ENCODE measurements around the gene BTBD16.

BTBD16 gene

DNA sequence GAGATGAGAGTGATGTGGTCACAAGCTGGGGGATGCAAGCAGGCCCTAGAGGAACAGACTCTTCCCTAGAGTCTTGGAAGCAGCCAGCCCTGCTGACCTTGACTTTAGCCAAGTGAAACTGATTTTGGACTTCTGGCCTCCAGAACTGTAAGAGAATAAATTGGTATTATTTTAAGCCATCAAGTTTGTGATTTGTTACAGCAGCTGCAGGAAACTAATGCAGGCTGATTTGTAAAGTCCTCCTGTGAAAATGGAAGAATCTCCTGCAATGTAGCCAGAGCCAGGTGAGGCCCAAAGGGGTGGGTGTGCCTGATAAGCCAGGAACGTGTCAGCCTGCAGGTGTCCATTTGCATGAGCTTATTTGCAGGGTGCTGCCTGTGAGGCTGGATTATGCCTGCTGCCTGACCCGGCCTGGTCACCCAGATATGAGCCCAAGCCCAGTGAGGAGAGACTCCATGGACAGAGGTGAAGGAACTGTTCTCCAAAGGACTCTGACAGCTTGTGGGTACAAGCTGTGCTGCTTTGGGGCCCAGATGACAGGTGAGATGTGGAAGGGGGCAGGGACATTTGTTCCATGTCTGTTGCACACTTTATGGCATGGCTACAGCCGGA, 78.8 kb downstream of the BTBD16 start:
- Histone ChIP-seq H3K27me3 (replicated peaks; ENCODE audit: control insufficient read depth, insufficient read depth, low read length) (no peaks in the 10 kb centered on the region; the same call in none of the 2 replicates), H3K4me3 (replicated peaks; ENCODE audit: low read depth, low read length) (no peak overlapping the region), H3K36me3 (ENCODE audit: control insufficient read depth, insufficient read depth, low read length) (no peaks in the 10 kb centered on the region)
- TF ChIP-seq, protein P1, sequence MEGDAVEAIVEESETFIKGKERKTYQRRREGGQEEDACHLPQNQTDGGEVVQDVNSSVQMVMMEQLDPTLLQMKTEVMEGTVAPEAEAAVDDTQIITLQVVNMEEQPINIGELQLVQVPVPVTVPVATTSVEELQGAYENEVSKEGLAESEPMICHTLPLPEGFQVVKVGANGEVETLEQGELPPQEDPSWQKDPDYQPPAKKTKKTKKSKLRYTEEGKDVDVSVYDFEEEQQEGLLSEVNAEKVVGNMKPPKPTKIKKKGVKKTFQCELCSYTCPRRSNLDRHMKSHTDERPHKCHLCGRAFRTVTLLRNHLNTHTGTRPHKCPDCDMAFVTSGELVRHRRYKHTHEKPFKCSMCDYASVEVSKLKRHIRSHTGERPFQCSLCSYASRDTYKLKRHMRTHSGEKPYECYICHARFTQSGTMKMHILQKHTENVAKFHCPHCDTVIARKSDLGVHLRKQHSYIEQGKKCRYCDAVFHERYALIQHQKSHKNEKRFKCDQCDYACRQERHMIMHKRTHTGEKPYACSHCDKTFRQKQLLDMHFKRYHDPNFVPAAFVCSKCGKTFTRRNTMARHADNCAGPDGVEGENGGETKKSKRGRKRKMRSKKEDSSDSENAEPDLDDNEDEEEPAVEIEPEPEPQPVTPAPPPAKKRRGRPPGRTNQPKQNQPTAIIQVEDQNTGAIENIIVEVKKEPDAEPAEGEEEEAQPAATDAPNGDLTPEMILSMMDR (IDR thresholded peaks at IDR 0.05; ENCODE audit: insufficient read depth, low read length, poor library complexity, severe bottlenecking) = no peak
- DNase-seq (ENCODE audit: extremely low read depth, insufficient read length) = no peak

DNA sequence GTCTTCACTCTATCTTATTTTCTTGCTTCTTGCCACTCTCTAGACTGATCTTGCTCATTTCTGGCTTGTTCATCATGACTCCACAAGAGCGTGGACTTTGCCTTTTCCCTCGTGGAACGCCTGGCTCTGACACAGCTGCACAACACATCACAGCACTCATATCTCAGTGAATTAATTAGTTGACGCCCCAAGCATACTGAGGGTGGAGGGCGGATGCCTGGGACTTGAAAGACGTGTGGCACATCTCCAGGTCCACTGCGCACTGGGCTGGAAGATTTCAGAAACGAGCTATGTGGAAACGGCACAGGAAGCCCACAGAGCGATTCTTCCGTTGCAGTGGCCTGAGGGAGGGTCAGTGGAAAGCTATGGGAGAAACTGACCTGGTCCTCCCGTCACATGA, 79.8 kb downstream of the BTBD16 start:
- TF ChIP-seq, protein P1 (IDR thresholded peaks at IDR 0.05; ENCODE audit: insufficient read depth, low read length, poor library complexity, severe bottlenecking) = no peak
- DNase-seq (ENCODE audit: extremely low read depth, insufficient read length) = no peak
- H3K36me3 ChIP-seq (ENCODE audit: control insufficient read depth, insufficient read depth, low read length) = no peaks in the 10 kb centered on the region
- no peaks in the 10 kb centered on the region; the same call in none of the 2 replicates for H3K27me3 ChIP-seq (replicated peaks; ENCODE audit: control insufficient read depth, insufficient read depth, low read length)
- no peak overlapping the region for H3K4me3 ChIP-seq (replicated peaks; ENCODE audit: low read depth, low read length)

DNA sequence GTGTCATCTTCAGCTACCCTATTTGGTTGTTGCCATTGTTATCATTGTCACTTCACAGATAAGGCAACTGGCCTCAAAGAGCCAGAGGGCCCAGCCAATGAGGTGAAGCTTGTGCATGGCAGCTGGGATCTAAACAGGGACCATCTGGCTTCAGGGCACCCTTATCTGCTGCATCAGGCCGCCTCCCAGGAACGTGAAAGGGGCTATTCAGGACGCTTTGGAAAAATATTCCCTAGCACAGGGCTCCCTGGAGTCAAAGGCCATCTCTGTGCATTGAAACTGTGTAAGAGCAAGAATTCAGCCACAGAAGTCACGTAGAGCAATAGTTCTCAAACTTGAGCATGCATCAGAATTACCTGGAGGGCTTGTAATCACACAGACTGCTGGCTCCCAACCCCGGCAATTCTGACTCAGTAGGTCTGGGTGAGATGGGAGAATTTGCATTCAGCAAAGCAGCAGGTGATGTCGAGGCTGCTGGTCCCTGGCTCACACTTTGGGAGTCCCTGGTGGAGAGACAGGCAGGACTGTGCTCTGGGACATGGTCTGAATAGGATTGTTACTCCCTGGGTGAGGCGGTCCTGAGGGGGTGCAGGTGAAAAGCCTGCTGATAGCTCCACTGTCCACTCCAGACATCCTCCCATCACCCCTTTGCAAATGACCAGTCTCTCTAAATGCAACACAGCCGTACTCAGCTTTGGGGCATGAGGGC, 81.9 kb downstream of the BTBD16 start:
- Histone ChIP-seq H3K36me3 (ENCODE audit: control insufficient read depth, insufficient read depth, low read length) (no peaks in the 10 kb centered on the region), H3K27me3 (replicated peaks; ENCODE audit: control insufficient read depth, insufficient read depth, low read length) (no peaks in the 10 kb centered on the region; the same call in none of the 2 replicates), H3K4me3 (replicated peaks; ENCODE audit: low read depth, low read length) (no peak overlapping the region)
- no peak for DNase-seq (ENCODE audit: extremely low read depth, insufficient read length)
- TF ChIP-seq, protein P1 (IDR thresholded peaks at IDR 0.05; ENCODE audit: insufficient read depth, low read length, poor library complexity, severe bottlenecking) = no peak

DNA sequence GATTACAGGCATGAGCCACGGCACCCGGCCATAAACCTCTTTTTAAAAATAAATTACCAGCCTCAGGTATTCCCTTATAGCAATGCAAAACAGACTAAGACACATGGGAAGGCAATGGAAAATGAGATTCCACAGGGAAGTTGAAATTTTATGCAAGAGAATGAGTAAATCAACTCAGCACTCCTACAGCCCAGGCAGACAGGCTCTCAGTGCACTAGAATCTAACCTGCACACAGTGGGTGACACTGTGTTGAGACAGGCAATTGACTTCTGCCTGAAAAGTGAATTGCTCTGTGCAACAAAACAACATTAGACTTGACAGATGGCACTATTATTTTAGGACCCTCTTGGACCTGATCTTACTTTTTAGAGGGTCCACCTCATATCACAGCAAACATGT, 83.3 kb downstream of the BTBD16 start:
- DNase-seq (ENCODE audit: extremely low read depth, insufficient read length) = no peak
- TF ChIP-seq, protein P1 (IDR thresholded peaks at IDR 0.05; ENCODE audit: insufficient read depth, low read length, poor library complexity, severe bottlenecking) = no peak
- H3K27me3 ChIP-seq (replicated peaks; ENCODE audit: control insufficient read depth, insufficient read depth, low read length) = no peaks in the 10 kb centered on the region; the same call in none of the 2 replicates
- H3K4me3 ChIP-seq (replicated peaks; ENCODE audit: low read depth, low read length) = no peak overlapping the region
- no peaks in the 10 kb centered on the region for H3K36me3 ChIP-seq (ENCODE audit: control insufficient read depth, insufficient read depth, low read length)

DNA sequence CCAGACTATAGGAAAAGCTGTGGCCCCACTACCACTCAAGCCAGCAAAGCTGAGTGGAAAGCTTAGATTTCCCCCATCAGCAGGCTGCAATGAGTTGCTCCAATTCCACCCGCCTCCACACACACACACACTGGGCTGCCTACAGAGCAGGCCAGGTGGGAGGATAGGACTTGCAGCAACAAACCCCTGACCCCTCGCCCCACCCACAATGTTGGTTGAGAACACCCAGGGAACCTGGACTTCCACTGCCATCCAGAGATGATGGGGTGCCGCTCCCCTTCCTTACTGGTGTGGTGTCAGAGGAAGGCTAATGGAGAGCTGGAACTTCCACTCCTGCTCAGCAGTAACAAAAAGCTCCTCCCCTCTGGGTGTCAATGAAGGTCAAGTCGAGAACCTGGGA, 86.6 kb downstream of the BTBD16 start:
- TF ChIP-seq, protein P1 (IDR thresholded peaks at IDR 0.05; ENCODE audit: insufficient read depth, low read length, poor library complexity, severe bottlenecking) = no peak
- no peaks in the 10 kb centered on the region; the same call in none of the 2 replicates for H3K27me3 ChIP-seq (replicated peaks; ENCODE audit: control insufficient read depth, insufficient read depth, low read length)
- H3K36me3 ChIP-seq (ENCODE audit: control insufficient read depth, insufficient read depth, low read length) = no peaks in the 10 kb centered on the region
- H3K4me3 ChIP-seq (replicated peaks; ENCODE audit: low read depth, low read length) = no peak overlapping the region
- no peak for DNase-seq (ENCODE audit: extremely low read depth, insufficient read length)

All from GM06990 (cell line).